ENCODE measurements around the gene PDLIM3.
"Not testable (repeated sequence)": the region's sequence is repeated elsewhere in the genome, so short reads cannot be mapped to it uniquely, and the experiment has no call there.

The PDLIM3 gene

GRCh38 chr4:185520119-185520518 lies 15.2 kb downstream of the PDLIM3 start:
- peak; percentile 80 for DNase-seq (ENCODE audit: low read depth, low spot score)

- DNase-seq (ENCODE audit: low read depth, low spot score), result no peak
Observed at GRCh38 chr4:185518494-185518893, 16.8 kb downstream of the PDLIM3 start.

- no peak for DNase-seq (ENCODE audit: low read depth, low spot score)
Observed at GRCh38 chr4:185518069-185518468, 17.2 kb downstream of the PDLIM3 start.

- DNase-seq (ENCODE audit: low read depth, low spot score), result no peak
Observed at GRCh38 chr4:185515248-185515647, 20.1 kb downstream of the PDLIM3 start.

- no peak for DNase-seq (ENCODE audit: low read depth, low spot score)
Observed at GRCh38 chr4:185514182-185514697, 21.1 kb downstream of the PDLIM3 start.

GRCh38 chr4:185513489-185514181 lies 21.7 kb downstream of the PDLIM3 start:
- DNase-seq (ENCODE audit: low read depth, low spot score), result no peak

GRCh38 chr4:185512516-185512915 lies 22.8 kb downstream of the PDLIM3 start:
- peak; percentile 31 for DNase-seq (ENCODE audit: low read depth, low spot score)

- not testable (repeated sequence) for DNase-seq (ENCODE audit: low read depth, low spot score)
Observed at GRCh38 chr4:185511243-185511642, 24.1 kb downstream of the PDLIM3 start.

- DNase-seq (ENCODE audit: low read depth, low spot score), result no peak
Observed at GRCh38 chr4:185510806-185511205, 24.5 kb downstream of the PDLIM3 start.

GRCh38 chr4:185508181-185508580 lies 27.1 kb downstream of the PDLIM3 start:
- no peak for DNase-seq (ENCODE audit: low read depth, low spot score)

GRCh38 chr4:185506422-185506821 lies 28.9 kb downstream of the PDLIM3 start:
- DNase-seq (ENCODE audit: low read depth, low spot score), result no peak

GRCh38 chr4:185504098-185505047 lies 30.9 kb downstream of the PDLIM3 start:
- DNase-seq (ENCODE audit: low read depth, low spot score), result no peak

GRCh38 chr4:185502386-185502785 lies 32.9 kb downstream of the PDLIM3 start:
- DNase-seq (ENCODE audit: low read depth, low spot score), result no peak

GRCh38 chr4:185500576-185500975 lies 34.7 kb downstream of the PDLIM3 start:
- no peak for DNase-seq (ENCODE audit: low read depth, low spot score)

- DNase-seq (ENCODE audit: low read depth, low spot score), result no peak
Observed at GRCh38 chr4:185500035-185500434, 35.3 kb downstream of the PDLIM3 start.

GRCh38 chr4:185488650-185489049 lies 46.7 kb downstream of the PDLIM3 start:
- no peak for DNase-seq (ENCODE audit: low read depth, low spot score)

GRCh38 chr4:185481401-185481800 lies 53.9 kb downstream of the PDLIM3 start:
- DNase-seq (ENCODE audit: low read depth, low spot score), result no peak

- no peak for DNase-seq (ENCODE audit: low read depth, low spot score)
Observed at GRCh38 chr4:185480016-185480732, 55.1 kb downstream of the PDLIM3 start.

- no peak for DNase-seq (ENCODE audit: low read depth, low spot score)
Observed at GRCh38 chr4:185479507-185479971, 55.8 kb downstream of the PDLIM3 start.

- no peak for DNase-seq (ENCODE audit: low read depth, low spot score)
Observed at GRCh38 chr4:185473247-185473646, 62.1 kb downstream of the PDLIM3 start.

- no peak for DNase-seq (ENCODE audit: low read depth, low spot score)
Observed at GRCh38 chr4:185472103-185472542, 63.2 kb downstream of the PDLIM3 start.
